Measurements from ENCODE around the gene LNP1. TPM values are rescaled to one million over a fixed set of nuclear protein-coding genes. Genes with fewer than 3 reads are reported as not detected.

Gene LNP1
- total and polyA plus RNA-seq, 2 of the 8 experiments (the other 6 are each of a cell fraction or from before 2014, with no cell fraction given), result 6.6 to 8.7 TPM

GRCh38 chr3:100438623-100438974 lies 37.3 kb downstream of the LNP1 start:
- no peak overlapping the region for H4K91ac ChIP-seq (replicated peaks; ENCODE audit: insufficient read length, low read length)
- no peaks in the 10 kb centered on the region for H3K79me2 ChIP-seq (ENCODE audit: control insufficient read depth in 1 of 2, insufficient read depth in 2 of 2, low read length in 2 of 2)
- no peak for TF ChIP-seq NANOG (IDR thresholded peaks at IDR 0.05; ENCODE audit: insufficient read depth, low read depth, low read length, poor library complexity, severe bottlenecking)
- TF ChIP-seq BACH1 (IDR thresholded peaks at IDR 0.05; ENCODE audit: low read length), result no peak
- no peak for TF ChIP-seq EGR1 (IDR thresholded peaks at IDR 0.05; ENCODE audit: borderline replicate concordance, low read depth, low read length)
- TF ChIP-seq CBX8 (IDR thresholded peaks at IDR 0.05; ENCODE audit: borderline replicate concordance, low read depth, low read length), result no peak
- TF ChIP-seq EZH2 (IDR thresholded peaks at IDR 0.05; ENCODE audit: low read depth, low read length, severe bottlenecking), result no peak
- no peak for TF ChIP-seq TBP (IDR thresholded peaks at IDR 0.05; ENCODE audit: low read depth, low read length)
- no peak for TF ChIP-seq HDAC2 (IDR thresholded peaks at IDR 0.05; ENCODE audit: borderline replicate concordance in 1 of 2, low read depth in 2 of 2, low read length in 2 of 2)
- no peak for TF ChIP-seq SIRT6 (IDR thresholded peaks at IDR 0.05; ENCODE audit: low read length)
- no peak for TF ChIP-seq E2F6 (IDR thresholded peaks at IDR 0.05)
- TF ChIP-seq BCL11A (IDR thresholded peaks at IDR 0.05; ENCODE audit: low read depth in 2 of 2, low read length in 2 of 2), result no peak
- TF ChIP-seq TAF1 (IDR thresholded peaks at IDR 0.05; ENCODE audit: low read depth, low read length), result no peak
- no peak for TF ChIP-seq CTBP2 (IDR thresholded peaks at IDR 0.05; ENCODE audit: borderline replicate concordance, insufficient read depth, insufficient read length, low read length)
- no peak overlapping the region for H4K5ac ChIP-seq (ENCODE audit: insufficient read length, low read depth, low read length)
- DNase-seq (ENCODE audit: low read depth in 1 of 2, low spot score in 2 of 2), result no peak
- H2BK12ac ChIP-seq (ENCODE audit: low read depth, low read length), result no peak overlapping the region
- no peak overlapping the region for H3K4ac ChIP-seq (replicated peaks; ENCODE audit: insufficient read length, low read depth, low read length)
- H2AFZ ChIP-seq (ENCODE audit: low read length), result no peak overlapping the region
- H2BK120ac ChIP-seq (replicated peaks; ENCODE audit: low read depth, low read length), result no peak overlapping the region
- no peaks in the 10 kb centered on the region for H3K27me3 ChIP-seq (replicated peaks in 1 of 4; ENCODE audit: control insufficient read depth in 3 of 4, extremely low read depth in 1 of 4, insufficient read depth in 3 of 4, low read length in 3 of 4)
- WGBS, 2 experiments (ENCODE audit: extremely low coverage in 1 of 2, insufficient coverage in 1 of 2, insufficient read length in 1 of 2, insufficient replicate concordance in 2 of 2, low coverage in 1 of 2, low lambda C conversion rate in 2 of 2, missing lambda C conversion rate in 1 of 2), result 91% methylated on average over 2 of the region's 2 CpGs; no CpG with 5 or more reads in 1 of the 2 experiments
- H2BK20ac ChIP-seq (ENCODE audit: low read length), result no peak overlapping the region
- no peaks in the 10 kb centered on the region for H3K4me1 ChIP-seq (replicated peaks in 1 of 4; ENCODE audit: control insufficient read depth in 3 of 4, insufficient read depth in 4 of 4, low read length in 3 of 4)
- H2BK15ac ChIP-seq (ENCODE audit: low read length), result no peak overlapping the region
- H2AK5ac ChIP-seq (ENCODE audit: low read depth, low read length), result no peak overlapping the region
- H3K23ac ChIP-seq (ENCODE audit: insufficient read length), result no peak overlapping the region
- H4K8ac ChIP-seq (ENCODE audit: extremely low read depth, insufficient read depth, low read length), result no peak overlapping the region
- H3K9ac ChIP-seq (replicated peaks in 1 of 4; ENCODE audit: extremely low read depth in 1 of 4, low read depth in 3 of 4, low read length in 3 of 4), result no peak overlapping the region
- H3K4me2 ChIP-seq (ENCODE audit: insufficient read depth in 1 of 2, low read depth in 2 of 2, low read length in 2 of 2), result no peak overlapping the region
- H3K56ac ChIP-seq (replicated peaks; ENCODE audit: insufficient read length, low read depth, low read length), result no peak overlapping the region
- peaks cover 0 to 3% of the 10 kb centered on the region in 2 experiments; a peak in 1 of 4 replicates for H3K9me3 ChIP-seq (ENCODE audit: insufficient read depth in 2 of 2, low read depth in 1 of 2, low read length in 1 of 2)
- H4K20me1 ChIP-seq (replicated peaks in 1 of 2; ENCODE audit: control insufficient read depth in 1 of 2, insufficient read depth in 2 of 2, low read length in 2 of 2), result no peaks in the 10 kb centered on the region
- no peak overlapping the region for H3K4me3 ChIP-seq (ENCODE audit: extremely low read depth in 1 of 4, insufficient read depth in 2 of 4, low read depth in 3 of 4, low read length in 4 of 4)
- no peaks in the 10 kb centered on the region for H3K23me2 ChIP-seq (ENCODE audit: low read depth, low read length)
- CTCF ChIA-PET (ENCODE audit: partially characterized antibody), result no interaction called here
- H2BK5ac ChIP-seq (ENCODE audit: low read depth, low read length), result no peak overlapping the region
- peaks cover 0 to 3% (median 0%) of the 10 kb centered on the region in 4 experiments; a peak in 2 of 8 replicates for H3K36me3 ChIP-seq (ENCODE audit: control insufficient read depth in 2 of 4, insufficient read depth in 4 of 4, low read length in 3 of 4)
- H3K27ac ChIP-seq (ENCODE audit: low read depth, low read length), result no peak overlapping the region
- H3K18ac ChIP-seq (ENCODE audit: extremely low read depth, low read length), result no peak overlapping the region
- no peak overlapping the region for H3K14ac ChIP-seq (ENCODE audit: insufficient read length)
- POLR2A ChIA-PET (ENCODE audit: partially characterized antibody), result no interaction called here
- no peak for FAIRE-seq
- H3K79me1 ChIP-seq (ENCODE audit: low read depth, low read length), result no peaks in the 10 kb centered on the region; the same call in 1 of the 2 replicates
